A172 (cell line): ENCODE data around the gene PTAR1. TPM values are rescaled to one million over a fixed set of nuclear protein-coding genes. Genes with fewer than 3 reads are reported as not detected.
"Not testable (repeated sequence)": the region's sequence is repeated elsewhere in the genome, so short reads cannot be mapped to it uniquely, and the experiment has no call there.

ENCODE experiments used
- DNase-seq: peaks from one replicate; pipeline ENCODE4 v3.0.0-alpha.2; 2015; ENCODE audit warnings: low spot score
- total RNA-seq: library from RNA; depleted of rRNA; stranded (reverse); fragments of >200 nt; shearing (Covaris generic); gene quantifications from 2 replicates; pipeline ENCODE4 v1.2.3, GENCODE V29; 2014; rRNA removed

Gene PTAR1
- 53.3 and 54.2 TPM in 2 replicates for total RNA-seq

- peak; percentile 84 for DNase-seq
Observed at GRCh38 chr9:69759421-69760277, at the start of gene PTAR1. TSS of gene PTAR1 (minus strand) at chr9:69760011. CDS start at chr9:69759938, 73 bp downstream.

DNA sequence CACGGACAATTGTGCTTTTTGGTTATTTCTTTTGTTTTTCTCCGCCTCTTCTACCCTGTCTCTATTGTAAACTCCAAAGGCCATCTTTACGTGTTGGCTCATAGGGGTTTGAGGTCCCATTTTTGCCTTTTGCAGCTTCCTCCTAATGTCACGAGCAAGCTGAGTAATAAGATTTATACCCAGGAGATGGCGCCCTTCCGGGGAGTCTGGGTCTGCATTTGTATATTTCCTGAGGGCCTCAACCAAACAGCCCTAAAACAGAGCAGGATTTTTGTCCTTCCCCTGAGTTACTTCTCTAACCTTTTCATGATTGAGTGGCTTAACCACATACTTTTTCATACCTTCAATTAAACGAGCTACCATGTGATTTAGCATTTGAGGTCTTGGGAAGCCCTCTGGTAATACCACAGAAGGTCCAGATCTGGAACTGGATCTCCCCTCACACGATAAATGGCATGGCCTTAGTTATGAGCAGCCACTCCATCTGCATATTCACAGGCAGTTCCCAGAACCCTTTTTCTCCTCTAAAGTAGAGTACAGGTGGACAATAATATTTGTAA lies 49.6 kb upstream of the PTAR1 start:
- no peak for DNase-seq

DNA sequence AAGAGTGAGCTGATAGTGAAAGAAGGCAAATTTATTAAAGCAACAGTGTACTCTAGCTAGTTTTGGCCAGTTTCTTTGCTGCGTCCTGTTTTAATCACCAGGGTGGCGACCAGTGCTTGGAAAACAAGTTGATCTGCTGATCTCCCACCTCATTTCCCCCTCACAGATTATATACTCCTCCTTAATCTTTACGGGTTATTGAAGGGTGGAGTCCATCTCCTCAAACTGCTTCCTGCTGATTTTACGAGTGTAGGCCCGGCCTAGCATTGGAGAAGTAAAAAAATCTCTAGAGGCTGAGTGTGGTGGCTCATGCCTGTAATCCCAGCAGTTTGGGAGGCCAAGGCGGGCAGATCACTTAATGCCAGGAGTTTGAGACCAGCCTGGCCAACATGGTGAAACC lies 46.8 kb upstream of the PTAR1 start:
- no peak for DNase-seq

GRCh38 chr9:69805962-69806515 lies 46.2 kb upstream of the PTAR1 start:
- DNase-seq: no peak

DNA sequence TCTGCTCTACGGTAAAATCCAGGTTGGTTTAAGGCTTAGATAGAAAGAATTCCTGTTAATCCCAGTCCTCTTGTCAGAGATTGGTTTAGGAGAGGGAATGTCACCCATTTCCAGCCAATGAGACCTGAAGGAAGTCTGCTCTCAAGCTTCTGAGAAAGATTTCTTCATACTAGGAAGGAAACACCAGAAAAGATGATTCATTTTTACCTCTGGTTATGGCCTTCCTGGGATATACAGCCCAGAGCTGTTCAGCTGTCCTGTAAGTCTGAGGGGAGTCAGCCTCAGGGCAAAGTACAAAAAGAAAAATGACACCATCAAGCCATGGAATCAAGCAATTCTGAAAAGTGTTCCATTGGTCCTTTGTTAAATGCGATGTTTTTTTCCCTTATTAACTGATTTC lies 42.2 kb upstream of the PTAR1 start:
- no peak for DNase-seq

GRCh38 chr9:69800027-69800426 lies 40.2 kb upstream of the PTAR1 start:
- DNase-seq: not testable (repeated sequence)

DNA sequence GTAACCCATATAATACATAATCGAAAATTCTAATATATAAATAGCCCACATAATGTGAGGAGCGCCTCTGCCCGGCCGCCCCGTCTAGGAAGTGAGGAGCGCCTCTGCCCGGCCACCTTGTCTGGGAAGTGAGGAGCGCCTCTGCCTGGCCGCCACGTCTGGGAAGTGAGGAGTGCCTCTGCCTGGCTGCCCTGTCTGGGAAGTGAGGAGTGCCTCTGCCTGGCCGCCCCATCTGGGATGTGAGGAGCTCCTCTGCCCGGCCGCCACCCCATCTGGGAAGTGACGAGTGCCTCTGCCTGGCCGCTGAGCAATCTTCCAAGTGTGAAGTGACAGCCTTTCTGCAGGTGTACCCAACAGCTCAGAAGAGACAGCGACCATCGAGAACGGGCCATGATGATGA lies 39.7 kb upstream of the PTAR1 start:
- DNase-seq: not testable (repeated sequence)

DNA sequence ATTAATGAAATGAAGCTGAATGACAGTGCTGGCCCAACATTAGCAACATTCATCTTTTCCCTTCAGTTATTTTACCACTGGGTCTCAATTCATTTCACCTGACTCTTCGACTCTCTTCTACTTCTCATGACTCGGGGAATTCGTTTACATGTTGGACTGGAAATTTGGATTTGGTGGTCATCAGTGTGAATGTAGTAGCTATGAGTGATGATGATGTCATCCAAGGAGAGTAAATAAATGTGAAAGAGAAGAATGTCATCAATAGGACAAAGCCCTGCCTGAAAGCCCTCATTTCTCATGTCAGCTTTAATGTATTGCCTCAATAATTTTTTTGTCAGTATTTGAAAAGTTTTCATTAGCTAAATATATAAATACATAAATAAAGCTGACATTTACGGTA lies 38.9 kb upstream of the PTAR1 start:
- peak; percentile 19 for DNase-seq

DNA sequence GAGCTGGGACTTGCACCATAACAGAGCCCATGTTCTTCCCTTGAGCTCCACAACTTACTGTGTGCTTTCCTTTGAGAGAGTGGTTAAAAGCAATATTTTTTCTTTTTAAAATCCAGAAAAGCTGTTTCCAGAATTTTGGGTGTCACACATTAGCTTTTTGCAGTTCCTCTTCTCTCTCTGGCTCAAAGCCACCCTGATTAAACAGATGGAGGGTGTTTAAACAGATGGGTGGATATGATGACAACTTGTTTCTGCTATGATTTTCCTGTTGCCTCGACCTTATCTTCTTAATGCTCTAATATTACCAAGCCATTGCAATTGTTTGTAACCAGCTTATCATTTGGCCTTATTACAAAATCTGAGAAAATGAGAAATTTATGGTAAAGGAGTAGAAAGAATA lies 37.9 kb upstream of the PTAR1 start:
- no peak for DNase-seq

GRCh38 chr9:69794356-69794755 lies 34.5 kb upstream of the PTAR1 start:
- DNase-seq: no peak

GRCh38 chr9:69785757-69786156 lies 25.9 kb upstream of the PTAR1 start:
- peak; percentile 28 for DNase-seq

- no peak for DNase-seq
Observed at GRCh38 chr9:69773258-69773657, 13.4 kb upstream of the PTAR1 start.

- DNase-seq: peak; percentile 13
Observed at GRCh38 chr9:69771775-69772418, 12.1 kb upstream of the PTAR1 start.

- DNase-seq: no peak
Observed at GRCh38 chr9:69768716-69769115, 8.9 kb upstream of the PTAR1 start.

GRCh38 chr9:69768101-69768500 lies 8.3 kb upstream of the PTAR1 start:
- DNase-seq: no peak

DNA sequence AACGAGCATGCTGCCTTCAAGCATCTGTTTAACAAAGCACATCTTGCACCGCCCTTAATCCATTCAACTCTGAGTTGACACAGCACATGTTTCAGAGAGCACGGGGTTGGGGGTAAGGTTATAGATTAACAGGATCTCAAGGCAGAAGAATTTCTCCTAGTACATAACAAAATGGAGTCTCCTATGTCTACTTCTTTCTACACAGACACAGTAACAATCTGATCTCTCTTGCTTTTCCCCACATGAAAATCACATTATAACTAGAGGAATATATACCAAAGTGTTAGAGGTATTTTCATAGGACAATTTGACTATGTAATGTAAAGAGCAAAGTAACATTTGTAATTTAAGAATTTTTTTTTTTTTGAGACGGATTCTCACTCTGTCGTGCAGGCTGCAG lies 4.1 kb upstream of the PTAR1 start:
- not testable (repeated sequence) for DNase-seq

DNA sequence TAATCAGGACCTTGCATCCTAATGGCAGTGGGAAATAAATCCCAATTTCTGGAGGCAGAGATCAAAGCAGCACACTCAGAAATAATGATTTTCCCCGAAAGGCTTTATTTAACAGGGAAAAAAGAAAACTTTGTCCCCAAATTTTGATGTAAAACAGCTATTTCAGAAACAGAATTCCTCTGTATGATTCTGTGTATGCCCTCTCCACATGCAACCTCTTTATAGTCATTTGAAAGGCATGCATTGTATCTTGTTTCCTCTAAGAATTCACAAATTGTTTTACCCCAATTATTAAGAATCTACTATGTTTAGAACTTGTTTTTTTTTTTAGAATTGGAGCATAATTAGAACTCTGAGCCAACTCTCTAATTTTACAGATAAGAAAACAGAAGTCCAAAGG lies 2.7 kb upstream of the PTAR1 start:
- no peak for DNase-seq

DNA sequence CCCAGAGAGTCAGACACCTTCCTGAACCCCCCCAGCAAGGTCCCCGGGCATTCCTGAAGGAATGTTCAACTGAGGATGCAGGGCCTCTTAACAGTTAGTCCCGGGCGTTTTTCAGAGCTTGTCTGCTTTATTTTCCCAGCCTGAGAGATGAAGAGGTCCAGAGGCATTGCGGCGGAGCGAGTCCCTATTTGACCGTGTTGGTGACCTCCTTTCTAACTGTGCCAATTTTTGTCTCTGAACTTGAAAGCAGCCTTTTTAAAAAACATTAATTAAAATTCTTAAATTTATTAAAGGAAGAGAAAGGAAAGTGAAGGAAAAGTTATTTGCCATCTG lies 433 bp upstream of the PTAR1 start:
- no peak for DNase-seq

DNA sequence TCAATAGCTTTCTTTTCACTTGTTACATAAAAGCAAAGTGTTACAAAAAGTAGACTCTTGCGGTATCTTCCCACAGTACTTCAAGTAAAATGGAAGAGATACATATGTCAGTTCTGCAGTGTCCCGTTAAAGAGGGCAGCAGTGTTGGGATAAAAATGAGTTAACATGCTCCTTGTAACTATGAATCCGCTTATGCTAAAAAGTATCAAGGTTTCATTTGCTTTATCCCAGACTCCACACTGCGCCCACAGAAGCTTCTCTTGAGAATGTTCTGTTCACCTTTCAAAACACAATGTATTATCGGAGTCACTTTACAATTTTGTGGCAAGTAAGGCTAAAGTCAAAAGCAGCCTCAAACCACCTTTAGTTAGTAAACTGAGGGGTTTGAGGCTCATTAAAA lies 790 bp downstream of the PTAR1 start:
- DNase-seq: peak; percentile 26

DNA sequence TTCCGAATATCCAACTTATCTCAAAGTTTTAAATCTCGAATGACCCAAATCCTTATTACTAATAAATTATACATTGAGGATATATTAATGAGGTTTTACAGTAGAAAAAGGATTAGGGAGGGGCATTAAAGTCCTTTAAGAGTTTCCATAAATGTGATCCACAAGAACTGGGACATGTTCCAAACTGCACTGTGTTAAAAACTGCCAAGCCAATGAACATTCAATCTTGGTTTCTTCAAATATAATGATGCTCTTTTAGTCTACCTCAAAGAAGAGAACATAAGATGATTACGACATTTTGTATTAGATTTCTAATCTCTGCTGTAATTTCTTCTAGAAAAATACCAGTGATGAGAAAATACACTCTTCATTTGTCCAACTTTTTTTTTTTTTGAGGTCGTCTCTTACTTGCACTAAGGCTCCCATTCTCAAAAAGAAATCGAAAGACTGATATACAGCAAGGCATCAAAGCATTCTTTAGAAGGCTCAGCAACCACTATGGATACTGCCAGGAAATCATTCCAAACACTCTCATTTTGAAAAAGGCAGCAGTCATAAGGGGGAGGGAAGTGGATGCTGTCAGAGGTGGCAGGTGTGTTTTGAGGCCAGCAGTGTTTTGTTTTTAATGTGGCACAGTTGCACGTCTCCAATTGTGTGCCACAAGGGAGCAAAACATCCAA lies 1.7 kb downstream of the PTAR1 start:
- peak; percentile 14 for DNase-seq

GRCh38 chr9:69755205-69755604 lies 4.6 kb downstream of the PTAR1 start:
- no peak for DNase-seq

DNA sequence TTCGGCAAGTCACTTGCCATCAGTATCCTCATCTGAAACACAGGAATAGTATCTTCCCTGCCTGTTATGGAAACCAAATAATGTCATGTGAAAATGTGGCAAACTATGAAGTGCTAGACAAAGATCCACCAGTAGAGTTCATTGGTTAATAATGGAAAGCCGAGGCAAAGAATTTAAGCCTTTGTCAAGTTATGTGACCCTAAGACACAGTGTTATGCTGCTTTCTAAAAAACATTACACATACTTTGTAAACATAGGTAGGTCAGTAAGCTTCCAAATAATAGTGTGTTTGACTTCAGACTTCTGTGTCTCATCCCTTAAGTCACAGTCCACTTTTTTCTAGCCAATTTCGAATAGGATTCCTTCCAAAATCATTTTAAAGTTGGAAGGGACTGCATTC lies 6.0 kb downstream of the PTAR1 start:
- DNase-seq: no peak
